Suprapubic skin (tissue), 4 donors: ENCODE results near the gene CPNE5.

Experiments used
- CTCF ChIP-seq, 2 donors: fragments of 200-600 bp in 1 of 2; fragments of 450-650 bp in 1 of 2; sonication (generic) in 1 of 2; IDR thresholded peaks; one replicate each; pipeline ENCODE4 v1.5.1; 2016 to 2019; ENCODE audit warnings: antibody characterized with exemption in 2 of 2, mild to moderate bottlenecking in 1 of 2, moderate library complexity in 1 of 2
- EP300 ChIP-seq: sonication (generic); formaldehyde crosslinking; IDR thresholded peaks from one replicate; pipeline ENCODE4 v1.6.1; 2017; ENCODE audit warnings: antibody characterized with exemption
- POLR2A ChIP-seq, 2 donors: fragments of 450-650 bp; IDR thresholded peaks; one replicate each; pipeline ENCODE4 v1.6.1; 2017; ENCODE audit warnings: antibody characterized with exemption in 2 of 2, mild to moderate bottlenecking in 2 of 2, moderate library complexity in 2 of 2
- POLR2AphosphoS5 ChIP-seq, 3 donors: sonication (generic); formaldehyde crosslinking; IDR thresholded peaks; one replicate each; pipeline ENCODE4 v1.6.1; 2017; ENCODE audit warnings: antibody characterized with exemption in 3 of 3

- TF ChIP-seq CTCF (IDR thresholded peaks at IDR 0.05) (peak; percentile 50 to 58), POLR2AphosphoS5 (IDR thresholded peaks at IDR 0.05) (no peak), EP300 (no peak), POLR2A (IDR thresholded peaks at IDR 0.05) (no peak)
Measured at GRCh38 chr6:36851149-36851614, 11.9 kb upstream of the CPNE5 start.
